Stimulated activated CD4-positive, alpha-beta T cell treated with anti-CD3 and anti-CD28 coated beads, Interleukin-2, amount 100 ng/mL, for 4 hours (primary cell): ENCODE measurements around the gene MUC21.

Experiments
- DNase-seq: peaks from one replicate; pipeline ENCODE4 v3.0.0-alpha.2; 2020; ENCODE audit warnings: low read depth

MUC21 gene

DNA sequence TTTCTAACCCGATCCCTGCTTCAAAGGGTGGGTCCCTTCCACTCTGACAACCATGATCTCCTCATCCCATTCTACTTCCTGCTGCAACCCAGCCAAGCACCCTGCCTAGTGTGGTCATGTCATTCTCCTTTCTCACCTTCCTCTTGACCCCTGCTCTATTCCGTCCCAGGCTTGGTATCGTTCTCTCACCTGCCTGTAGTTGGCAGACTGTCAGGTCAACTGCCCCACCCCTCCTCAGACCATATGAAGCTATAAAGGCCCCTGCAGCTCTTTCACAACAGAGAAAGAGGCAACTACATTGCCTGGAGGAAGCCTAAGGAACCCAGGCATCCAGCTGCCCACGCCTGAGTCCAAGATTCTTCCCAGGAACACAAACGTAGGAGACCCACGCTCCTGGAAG is at the start of gene MUC21:
Gene MUC21, plus strand, starts transcription at position 280 of the 400 bp plus-strand sequence. CDS start 241 bp downstream, outside the sequence.
- no peak for DNase-seq

DNA sequence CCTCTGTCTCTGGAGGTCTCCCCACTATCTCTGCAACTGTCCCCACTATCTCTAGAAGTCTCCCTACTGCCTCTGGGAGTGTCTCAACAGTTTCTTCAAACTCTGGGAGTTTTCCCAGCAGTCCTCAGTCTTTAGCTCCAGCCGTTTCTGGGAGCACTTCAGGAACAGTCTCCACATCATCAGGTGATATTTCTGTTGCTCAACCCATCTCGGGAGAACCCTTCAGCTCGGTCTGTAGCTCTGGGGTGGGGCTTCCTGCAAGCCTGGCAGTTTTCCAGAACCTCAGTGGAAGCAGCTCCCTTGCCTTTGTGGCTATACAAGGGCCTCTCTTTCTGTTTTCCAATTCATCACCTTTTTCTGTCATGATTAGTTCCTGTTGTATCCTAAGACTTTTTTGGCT is 48.5 kb upstream of the MUC21 start:
- DNase-seq = no peak

DNA sequence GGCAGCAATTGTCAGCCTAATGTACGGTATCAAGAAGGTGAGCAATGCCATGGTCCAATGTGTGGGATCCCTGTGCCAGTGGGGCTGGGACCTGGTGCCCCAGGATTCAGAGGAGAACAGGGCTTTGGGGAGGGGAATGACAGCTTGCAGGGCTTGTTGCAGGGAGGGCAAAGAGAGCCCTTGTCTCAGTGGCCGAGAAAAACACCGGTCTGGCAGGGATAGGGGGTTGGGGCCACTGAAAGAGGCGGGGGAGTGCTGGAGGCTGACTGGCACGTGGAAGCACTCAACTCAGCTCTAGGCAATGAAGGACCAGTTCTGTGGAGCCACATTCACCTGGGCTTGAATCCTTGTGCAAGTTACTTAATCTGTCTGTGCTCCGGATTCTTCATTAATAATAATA is 46.3 kb upstream of the MUC21 start:
- DNase-seq = no peak

DNA sequence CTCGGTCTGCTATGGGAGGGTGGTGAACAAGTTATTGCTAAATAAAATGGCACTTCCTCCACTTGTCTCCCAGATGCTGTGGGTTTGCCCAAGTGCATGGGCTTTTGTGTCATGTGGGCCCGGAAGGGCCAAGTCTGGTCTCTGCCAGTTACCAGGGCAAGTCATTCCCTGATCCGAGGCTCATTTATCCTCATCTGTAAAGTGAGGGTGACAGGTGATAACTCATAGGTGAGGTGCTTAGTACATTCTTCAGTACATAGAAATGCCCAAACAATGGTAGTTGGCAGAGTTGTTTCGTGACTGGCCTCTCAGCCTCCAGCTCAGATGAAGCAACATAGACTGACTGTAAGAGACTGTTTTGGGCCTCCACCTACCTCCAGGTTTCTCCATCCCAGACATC is 44.8 kb upstream of the MUC21 start:
- no peak for DNase-seq

DNA sequence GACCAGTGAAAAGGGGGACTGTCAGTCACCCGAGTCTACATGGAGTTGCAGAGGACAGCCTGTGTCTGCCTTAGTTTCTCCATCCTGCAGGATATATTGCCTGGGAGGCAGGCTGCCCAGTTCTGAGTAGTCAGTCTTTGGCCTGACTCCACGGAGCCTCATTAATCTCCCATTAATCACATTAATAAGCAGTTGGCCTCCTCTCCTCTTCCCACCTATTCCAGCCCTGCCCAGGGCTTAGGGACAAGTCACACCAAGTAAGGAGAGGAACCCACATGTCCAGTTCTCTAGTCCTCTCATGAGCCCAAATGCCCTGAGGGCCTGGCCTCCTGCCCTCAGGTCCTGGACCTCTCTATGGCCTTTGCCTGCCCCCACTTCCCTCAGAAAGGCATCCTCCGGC is 44.0 kb upstream of the MUC21 start:
- DNase-seq = no peak

DNA sequence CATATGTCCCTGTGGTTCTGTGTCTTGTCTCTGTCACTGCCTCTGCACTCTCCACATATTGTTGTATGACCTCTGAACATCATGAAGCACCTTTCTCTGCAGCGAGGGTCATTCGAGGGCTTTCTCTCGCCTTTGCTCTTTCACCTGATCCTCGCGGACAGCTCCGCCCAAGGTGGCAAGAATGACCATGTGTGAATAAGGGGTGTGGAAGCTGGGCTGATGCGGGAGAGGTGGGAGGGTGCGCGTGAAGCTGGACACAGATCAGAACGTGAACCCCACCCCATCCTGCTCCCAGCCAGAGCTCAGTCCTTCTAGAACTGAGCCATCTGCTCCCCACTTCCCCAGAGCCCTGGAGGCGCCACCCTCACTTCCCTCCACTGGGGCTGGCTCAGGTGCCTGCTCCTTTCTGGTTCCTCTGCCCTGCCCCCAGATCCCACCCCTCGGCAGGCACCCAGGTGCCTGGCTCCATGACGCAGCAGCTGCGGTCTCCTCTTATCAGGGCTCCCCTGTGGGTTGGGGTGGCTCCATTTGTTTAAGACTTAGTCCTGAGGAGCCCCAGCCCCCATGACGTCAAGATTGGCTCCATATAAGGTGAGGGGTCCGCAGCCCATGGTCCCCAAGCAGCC is 43.0 kb upstream of the MUC21 start, which contains the start of gene MUCL3:
Gene MUCL3, plus strand, starts transcription at position 613 of the 626 bp plus-strand sequence. CDS start 27 bp downstream, outside the sequence.
- DNase-seq = no peak

DNA sequence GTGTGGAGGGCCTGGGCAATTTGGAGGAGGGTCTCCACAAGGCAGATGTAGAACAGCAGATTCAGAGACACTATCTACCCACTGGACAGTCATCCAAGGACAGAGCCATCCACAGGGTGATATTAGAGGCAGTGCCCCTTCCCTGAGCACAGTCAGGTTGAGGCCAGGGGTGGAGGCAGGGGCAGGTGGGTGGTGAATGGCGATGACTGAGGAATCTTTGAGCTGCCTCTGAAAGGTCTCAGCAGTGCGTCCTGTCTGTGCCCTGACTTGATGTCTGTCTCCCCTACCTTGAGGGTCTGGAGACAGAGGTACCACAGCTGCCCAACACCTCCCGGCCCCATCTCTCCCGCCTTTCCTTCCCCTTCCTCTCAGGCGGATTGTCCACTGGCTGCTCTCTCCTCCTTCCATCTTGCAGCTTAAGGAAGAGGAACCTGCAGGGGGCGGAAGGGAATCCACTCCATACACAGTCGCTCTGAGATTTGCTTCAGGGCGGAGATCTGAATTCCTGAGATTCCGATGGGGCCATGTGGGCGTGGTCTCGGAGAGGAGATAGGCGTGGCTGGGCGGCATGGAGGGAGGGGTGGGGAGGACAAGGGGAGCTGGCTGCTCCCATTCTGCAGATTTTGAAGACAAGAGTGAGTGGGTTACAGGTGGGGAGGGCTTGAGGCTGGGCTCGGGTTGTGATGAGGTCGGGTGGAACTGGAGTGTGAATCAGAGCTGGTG is 41.0 kb upstream of the MUC21 start:
- no peak for DNase-seq

DNA sequence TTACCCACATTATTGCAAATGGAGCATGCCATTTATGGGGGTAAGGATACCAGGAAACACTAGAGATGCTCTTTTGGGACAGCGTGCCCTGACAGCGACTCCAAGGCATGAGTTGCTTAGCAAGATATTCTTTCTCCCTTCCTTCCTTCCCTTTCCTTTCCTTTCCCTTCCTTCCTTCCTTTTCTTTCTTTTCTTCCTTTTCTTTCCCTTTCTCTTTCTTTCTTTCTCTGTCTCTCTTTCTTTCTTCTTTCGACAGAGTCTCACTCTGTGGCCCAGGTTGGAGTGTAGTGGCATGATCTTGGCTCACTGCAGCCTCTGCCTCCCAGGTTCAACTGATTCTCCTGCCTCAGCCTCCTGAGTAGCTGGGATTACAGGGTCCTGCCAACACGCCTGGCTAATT is 39.5 kb upstream of the MUC21 start:
- no peak for DNase-seq

DNA sequence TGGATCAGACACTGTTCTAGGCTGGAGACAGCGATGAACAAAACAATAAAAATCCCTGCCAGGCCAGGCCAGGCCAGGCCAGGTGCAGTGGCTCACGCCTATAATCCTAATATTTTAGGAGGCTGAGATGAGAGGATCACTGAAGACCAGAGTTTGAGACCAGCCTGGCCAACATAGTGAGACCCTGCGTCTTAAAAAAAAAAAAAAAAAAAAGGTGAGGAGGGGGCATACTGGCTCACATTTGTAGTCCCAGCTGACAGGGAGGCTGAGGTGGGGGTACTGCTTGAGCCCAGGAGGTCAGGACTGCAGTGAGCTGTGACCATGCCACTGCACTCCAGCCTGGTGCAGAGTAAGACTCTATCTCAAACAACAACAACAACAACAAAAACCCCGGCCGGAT is 38.2 kb upstream of the MUC21 start:
- no peak for DNase-seq

DNA sequence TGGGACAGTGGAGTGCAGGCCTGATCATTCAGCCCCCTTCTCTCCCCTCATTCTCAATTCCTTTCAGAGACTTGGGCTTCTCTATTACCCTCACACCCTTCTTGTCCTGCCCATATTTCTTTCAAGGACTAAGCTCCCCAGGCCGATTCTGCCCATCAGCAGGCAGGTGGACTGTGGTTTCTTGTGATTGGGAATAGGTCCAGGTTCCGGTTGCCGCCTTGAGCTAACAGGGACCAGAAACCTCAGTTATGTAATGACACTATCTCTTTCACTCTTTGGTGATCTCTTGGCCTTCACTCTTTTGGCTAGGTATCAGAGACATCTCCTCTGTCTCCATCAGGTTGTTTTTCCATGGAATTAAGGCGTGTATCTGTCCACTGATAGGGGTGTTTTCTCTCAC is 36.3 kb upstream of the MUC21 start:
- no peak for DNase-seq

DNA sequence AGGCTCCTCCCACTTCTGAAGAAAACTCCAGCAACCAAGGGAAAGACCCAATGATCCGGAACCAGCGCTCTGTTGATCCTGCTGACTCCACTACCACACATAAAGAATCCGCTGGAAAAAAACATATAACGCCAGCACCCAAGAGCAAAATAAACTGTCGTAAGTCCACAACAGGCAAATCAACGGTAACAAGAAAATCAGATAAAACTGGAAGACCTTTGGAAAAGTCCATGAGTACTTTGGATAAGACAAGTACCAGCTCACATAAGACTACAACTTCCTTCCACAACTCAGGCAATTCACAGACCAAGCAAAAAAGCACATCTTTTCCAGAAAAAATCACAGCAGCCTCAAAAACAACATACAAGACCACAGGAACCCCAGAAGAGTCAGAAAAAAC is 34.7 kb upstream of the MUC21 start:
- no peak for DNase-seq

DNA sequence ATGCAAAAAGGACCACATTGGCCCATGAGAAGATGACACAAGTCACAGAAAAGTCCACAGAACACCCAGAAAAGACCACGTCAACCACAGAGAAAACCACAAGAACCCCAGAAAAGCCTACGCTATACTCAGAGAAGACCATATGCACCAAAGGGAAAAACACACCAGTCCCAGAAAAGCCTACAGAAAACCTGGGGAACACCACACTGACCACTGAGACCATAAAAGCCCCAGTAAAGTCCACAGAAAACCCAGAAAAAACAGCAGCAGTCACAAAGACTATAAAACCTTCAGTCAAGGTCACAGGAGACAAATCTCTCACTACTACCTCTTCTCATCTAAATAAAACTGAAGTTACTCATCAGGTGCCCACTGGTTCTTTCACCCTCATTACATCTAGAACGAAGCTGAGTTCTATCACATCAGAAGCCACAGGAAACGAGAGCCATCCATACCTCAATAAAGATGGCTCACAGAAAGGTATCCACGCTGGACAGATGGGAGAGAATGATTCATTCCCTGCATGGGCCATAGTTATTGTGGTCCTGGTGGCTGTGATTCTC is 31.5 kb upstream of the MUC21 start:
- no peak for DNase-seq

DNA sequence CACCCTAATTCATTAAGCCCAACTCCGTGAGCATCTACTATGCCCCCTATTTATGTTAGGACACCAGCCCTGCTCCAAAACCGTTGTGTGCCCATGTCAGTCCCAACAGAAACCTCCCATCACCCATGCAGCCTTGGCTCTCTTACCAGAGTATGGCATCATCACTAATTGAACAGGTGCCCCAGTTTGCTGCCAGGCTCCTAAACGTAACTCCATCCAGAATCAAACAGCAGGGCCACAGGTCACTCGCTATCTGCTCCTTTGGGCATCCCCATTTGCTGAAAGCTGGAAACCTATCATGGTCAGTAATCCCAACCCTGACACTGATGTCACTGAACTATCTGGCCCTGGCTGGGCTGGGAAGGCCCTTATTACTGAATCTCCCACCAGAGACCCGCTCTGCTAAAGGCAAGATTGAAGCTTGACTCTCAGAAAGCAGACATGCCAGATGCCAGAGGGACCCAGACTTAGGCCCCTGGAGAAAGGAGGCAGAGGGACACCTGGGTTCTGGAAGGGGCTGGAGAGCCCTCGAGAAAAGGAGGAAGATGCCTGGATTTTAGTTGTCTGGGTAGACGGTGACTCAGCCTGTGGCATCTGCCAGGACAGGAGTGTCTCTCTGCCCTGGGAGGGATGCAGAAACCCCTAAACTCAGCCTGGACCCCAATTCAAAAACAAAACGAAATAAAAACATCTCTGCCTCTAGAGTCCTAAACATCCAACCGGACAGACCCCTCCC is 28.7 kb upstream of the MUC21 start:
- DNase-seq = no peak

DNA sequence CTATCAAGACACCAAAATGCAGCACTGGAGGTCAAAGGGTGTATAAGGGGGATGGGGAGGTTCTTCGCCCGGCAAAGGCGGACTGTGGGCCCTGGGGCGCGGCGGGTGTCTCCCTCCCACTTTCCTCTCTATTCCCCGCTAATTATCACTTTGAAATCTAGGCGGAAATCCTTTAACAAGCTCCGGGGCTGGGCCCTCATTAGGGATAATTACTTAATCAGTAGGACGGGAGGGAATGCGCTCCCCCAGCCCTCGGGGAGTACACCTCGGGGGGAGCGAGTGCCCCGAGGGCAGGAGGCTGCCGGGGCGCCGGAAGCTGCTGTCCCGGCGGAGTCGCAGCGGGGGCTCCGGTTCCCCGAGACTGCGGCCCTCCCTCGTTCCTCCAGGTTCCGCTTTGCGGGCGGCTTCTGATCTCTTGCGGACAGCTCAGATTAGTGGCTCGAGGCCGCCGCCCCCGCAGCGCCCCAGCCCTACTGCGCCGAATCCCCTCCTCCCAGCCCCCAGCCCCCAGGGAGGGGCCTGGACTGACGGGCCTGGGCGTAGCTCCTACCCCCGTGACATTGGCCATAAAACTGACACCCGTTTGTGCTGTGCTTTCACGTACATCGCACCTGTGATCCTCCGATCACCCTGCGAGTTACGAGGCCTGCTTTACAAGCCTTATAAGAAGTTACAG is 28.0 kb upstream of the MUC21 start:
- peak; percentile 59 for DNase-seq

DNA sequence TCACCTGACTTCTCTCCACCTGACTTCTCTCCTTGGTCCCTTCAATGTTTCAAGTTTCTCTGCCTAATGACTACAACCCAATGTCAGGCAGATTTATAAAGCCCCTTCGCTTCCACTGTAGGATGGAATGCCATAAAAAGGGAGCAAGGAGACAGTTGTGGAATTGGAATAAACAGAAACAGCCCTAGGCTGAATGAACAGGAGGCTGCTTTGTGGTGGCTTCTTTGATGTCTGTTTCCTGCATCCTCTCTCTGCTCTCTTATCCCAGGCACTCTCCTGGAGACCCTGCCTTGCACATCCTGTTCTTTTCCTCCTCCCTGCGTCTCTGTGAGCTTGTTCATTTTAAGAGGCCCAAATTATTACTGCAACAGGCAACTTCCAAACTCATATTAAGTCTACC is 25.8 kb upstream of the MUC21 start:
- DNase-seq = no peak

DNA sequence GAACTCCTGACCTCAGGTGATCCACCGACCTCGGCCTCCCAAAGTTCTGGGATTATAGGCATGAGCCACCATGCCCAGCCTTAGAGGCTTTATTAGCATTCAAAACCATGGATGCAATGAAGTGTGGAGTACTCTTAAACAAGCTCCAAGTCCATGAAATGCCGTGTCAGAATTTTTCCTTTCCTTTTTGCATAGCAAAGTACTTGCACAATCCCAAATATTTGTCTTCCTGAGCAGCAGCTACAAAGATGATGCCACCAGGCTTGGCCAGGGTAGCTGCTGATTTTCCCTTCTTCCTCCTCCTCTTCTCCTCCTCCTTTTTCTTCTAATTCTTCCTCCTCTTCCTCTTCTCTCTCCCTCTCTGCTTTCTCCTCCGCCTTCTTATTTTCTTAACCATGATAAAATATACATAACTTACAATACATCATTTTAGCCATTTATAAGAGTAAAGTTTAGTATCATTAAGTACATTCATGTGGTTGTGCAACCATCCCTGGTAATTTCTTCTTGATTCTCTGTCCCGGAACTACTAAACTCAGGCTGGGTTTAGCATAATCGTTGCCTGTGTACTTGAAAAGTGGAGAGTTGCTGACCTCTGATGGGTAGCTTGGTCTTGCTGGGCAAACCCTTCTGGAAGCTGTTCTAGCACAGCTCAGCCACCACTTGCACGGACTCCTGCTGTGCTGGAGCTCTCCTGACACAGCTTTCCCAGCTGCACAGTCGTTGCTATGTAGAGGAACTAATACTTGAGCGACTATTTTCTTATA is 22.4 kb upstream of the MUC21 start:
- DNase-seq = no peak

DNA sequence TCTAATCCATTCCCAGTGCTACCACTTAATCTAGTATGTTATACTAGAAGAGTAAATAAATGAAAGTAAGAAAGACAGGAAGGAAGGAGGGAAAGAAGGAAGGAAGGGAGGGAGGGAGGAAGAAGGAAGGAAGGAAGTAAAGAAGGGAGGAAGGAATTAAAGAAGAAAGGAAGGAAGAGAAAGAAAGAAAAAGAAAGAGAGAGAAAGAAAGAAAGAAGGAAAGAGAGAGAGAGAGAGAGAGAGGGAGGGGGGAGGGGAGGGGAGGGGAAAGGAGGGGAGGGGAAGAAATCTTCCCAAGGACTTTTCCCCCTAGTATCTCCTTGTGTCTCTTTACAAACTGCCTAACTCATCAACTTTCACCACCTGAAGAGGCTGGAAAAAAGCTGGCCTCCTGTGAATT is 20.8 kb upstream of the MUC21 start:
- no peak for DNase-seq

DNA sequence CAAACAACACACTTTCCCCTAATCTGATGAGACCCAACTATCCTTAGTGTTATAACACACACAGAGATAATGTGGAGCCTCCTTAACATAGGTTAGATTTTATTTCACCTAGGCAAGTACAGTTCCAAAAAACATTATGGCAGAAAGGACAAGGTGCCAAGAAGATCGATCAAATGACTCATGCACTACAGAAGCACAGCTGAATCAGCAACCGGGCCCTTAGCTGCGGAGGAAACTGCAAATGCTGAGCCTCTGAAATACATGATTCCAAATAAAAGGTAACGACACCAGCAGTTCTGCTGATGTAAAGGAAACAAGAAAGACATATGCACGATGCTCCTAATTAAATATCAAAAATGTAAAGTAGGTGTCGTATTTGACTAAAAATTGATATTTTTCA is 19.9 kb upstream of the MUC21 start:
- DNase-seq = no peak

DNA sequence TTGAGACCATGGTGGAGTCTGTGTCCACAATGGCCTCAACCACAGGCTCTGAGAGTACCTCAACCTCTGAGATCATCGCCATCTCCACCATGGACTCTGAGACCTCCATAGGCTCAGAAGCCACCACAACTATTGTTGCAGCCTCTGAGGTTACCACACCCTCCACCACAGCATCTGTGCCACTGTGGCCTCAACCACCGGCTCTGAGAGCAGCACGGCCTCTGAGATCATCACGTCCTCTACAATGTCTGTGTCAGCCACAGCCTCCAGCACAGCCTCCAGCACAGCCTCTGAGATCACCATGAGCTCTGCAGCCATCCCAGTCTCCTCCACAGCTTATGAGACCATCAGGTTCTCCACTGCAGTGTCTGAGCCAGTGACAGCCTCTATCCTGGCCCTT is 19.4 kb upstream of the MUC21 start:
- no peak for DNase-seq

DNA sequence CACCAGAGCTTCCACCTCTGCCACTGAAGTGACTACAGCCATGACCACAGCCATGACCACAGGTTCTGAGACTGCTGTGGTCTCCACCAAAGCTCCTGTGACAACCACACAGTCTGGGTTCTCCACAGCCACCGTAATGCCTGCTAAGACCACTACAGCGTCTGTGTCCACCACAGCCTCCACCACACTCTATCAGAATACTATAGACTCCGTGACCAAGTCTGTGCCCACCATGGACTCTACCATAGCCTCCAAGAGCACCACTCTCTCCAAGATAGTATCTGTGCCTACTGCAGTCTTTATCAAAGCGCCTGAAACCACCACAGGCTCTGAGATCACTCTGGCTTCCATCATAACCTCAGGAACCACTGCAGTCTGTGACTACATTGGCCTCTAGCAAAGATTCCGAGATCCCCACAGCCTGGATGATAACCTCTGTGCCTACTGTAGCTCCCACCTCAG is 18.3 kb upstream of the MUC21 start:
- no peak for DNase-seq

DNA sequence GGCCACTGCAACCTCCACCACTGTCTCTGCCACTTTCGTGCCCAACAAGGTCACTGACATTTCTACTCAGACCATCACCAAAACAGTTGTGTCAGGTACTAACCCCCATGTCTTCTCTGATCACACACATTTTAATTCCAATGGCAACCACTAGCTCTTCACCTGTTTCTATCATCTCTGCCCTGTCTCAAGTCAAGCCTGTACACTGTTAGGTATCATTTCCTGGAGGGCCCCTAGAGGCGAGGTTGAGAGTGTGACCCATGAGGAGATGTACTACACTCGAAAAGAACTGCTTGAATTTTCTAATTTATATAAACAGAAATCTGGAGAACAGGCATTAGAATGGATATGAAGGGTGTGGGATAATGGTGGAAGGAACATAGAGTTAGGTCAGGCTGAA is 17.4 kb upstream of the MUC21 start:
- DNase-seq = no peak
